ENCODE results near the gene NFASC.

DNA sequence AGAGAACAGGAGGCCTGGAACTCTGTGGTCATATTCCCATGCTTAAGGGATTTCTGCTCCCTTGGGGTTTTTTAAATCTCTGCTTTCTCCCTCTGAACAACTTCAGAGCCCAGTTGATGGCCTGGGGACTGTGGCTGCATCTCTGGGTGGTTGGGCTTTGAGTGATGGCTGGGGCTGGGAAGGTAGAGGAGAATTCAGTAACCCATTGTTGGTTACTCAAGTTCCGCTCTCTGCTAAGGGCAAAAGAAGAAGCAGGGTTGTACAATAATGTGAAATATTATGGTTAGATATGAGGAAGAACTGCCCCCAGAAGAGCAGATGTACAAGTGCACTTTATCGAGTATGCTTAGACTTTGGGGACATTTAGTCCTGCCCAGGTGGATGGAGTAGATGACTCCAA, 100.3 kb downstream of the NFASC start:
- TF ChIP-seq, protein P1, sequence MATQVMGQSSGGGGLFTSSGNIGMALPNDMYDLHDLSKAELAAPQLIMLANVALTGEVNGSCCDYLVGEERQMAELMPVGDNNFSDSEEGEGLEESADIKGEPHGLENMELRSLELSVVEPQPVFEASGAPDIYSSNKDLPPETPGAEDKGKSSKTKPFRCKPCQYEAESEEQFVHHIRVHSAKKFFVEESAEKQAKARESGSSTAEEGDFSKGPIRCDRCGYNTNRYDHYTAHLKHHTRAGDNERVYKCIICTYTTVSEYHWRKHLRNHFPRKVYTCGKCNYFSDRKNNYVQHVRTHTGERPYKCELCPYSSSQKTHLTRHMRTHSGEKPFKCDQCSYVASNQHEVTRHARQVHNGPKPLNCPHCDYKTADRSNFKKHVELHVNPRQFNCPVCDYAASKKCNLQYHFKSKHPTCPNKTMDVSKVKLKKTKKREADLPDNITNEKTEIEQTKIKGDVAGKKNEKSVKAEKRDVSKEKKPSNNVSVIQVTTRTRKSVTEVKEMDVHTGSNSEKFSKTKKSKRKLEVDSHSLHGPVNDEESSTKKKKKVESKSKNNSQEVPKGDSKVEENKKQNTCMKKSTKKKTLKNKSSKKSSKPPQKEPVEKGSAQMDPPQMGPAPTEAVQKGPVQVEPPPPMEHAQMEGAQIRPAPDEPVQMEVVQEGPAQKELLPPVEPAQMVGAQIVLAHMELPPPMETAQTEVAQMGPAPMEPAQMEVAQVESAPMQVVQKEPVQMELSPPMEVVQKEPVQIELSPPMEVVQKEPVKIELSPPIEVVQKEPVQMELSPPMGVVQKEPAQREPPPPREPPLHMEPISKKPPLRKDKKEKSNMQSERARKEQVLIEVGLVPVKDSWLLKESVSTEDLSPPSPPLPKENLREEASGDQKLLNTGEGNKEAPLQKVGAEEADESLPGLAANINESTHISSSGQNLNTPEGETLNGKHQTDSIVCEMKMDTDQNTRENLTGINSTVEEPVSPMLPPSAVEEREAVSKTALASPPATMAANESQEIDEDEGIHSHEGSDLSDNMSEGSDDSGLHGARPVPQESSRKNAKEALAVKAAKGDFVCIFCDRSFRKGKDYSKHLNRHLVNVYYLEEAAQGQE (IDR thresholded peaks at IDR 0.05; ENCODE audit: low read depth), result no peak
- no peak for TF ChIP-seq YY1 (IDR thresholded peaks at IDR 0.05; ENCODE audit: low read depth)
- no peak for TF ChIP-seq MAX (IDR thresholded peaks at IDR 0.05)
- TF ChIP-seq NFIC (IDR thresholded peaks at IDR 0.05), result no peak
- TF ChIP-seq TCF12 (IDR thresholded peaks at IDR 0.05; ENCODE audit: low read depth), result no peak
- no peak for TF ChIP-seq RAD21 (IDR thresholded peaks at IDR 0.05; ENCODE audit: low read depth)
- no peak for TF ChIP-seq TAF1 (IDR thresholded peaks at IDR 0.05; ENCODE audit: low read depth)
- TF ChIP-seq CREB1 (IDR thresholded peaks at IDR 0.05; ENCODE audit: low read depth), result no peak
- no peak for TF ChIP-seq EP300 (IDR thresholded peaks at IDR 0.05; ENCODE audit: borderline replicate concordance)
- TF ChIP-seq CEBPB (IDR thresholded peaks at IDR 0.05), result no peak
- TF ChIP-seq TEAD4 (IDR thresholded peaks at IDR 0.05), result no peak

Measured in Ishikawa (cell line).